Skeletal muscle satellite cell (primary cell): Measurements from ENCODE around the gene S100A12.
"Not testable (repeated sequence)": the region's sequence is repeated elsewhere in the genome, so short reads cannot be mapped to it uniquely, and the experiment has no call there.

Source experiments
- H3K27me3 ChIP-seq: 2 replicates; pipeline ENCODE4 v1.7.0; 2013; ENCODE audit warnings: low read length; ENCODE audit not compliant: control insufficient read depth, insufficient read depth
- H3K36me3 ChIP-seq: 2 replicates; pipeline ENCODE4 v1.7.0; 2013; ENCODE audit warnings: mild to moderate bottlenecking, control low read depth, low read length; ENCODE audit not compliant: insufficient read depth
- H3K4me1 ChIP-seq: 2 replicates; pipeline ENCODE4 v1.7.0; 2013; ENCODE audit warnings: low read length; ENCODE audit not compliant: control insufficient read depth, insufficient read depth
- H3K4me2 ChIP-seq: 2 replicates; pipeline ENCODE4 v1.7.0; 2013; ENCODE audit warnings: mild to moderate bottlenecking, low read length
- H3K4me3 ChIP-seq: 2 replicates; pipeline ENCODE4 v1.7.0; 2013; ENCODE audit warnings: low read length
- H3K9ac ChIP-seq: 2 replicates; pipeline ENCODE4 v1.7.0; 2013; ENCODE audit warnings: mild to moderate bottlenecking, low read depth, low read length, moderate library complexity
- H3K9me3 ChIP-seq: replicated peaks from 2 replicates; pipeline ENCODE4 v1.7.0; 2013; ENCODE audit warnings: mild to moderate bottlenecking, control low read depth, low read length

The S100A12 gene

DNA sequence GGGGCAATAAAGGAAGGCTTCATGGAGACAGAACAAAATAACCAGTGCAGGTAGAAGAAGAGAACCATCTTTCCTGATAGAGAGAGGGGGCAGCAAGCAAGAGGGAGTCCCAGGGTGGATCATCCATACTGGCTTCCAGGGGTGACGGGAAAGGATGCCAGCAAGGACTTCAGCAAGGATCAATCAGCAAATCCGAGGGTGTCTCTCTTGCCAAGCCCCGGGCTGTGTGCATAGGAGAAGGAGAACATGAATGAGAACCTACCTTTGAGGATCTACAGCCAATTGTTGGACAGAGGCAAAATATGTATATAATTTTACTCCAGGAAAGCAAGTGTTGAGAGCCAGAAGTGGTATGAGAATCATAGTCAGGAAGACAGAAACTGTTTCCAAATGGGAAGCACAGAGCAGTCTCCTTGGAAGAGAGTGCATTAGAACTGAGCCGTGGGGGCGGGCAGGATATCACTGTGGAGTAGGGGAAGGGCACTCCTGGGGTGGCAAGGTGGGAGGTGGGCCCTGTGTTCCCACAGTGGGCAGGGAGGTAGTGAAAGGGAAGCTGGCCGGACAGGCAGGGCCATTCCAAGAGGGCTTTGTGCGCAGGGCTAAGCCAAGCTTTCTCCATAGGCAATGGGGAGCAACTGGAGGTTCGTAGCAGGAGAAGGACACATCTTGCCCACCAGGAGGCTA, 18.9 kb downstream of the S100A12 start:
- Histone ChIP-seq H3K4me1 (no peaks in the 10 kb centered on the region), H3K4me2 (no peak overlapping the region), H3K27me3 (peaks cover 25% of the 10 kb centered on the region), H3K36me3 (no peaks in the 10 kb centered on the region), H3K9me3 (no peaks in the 10 kb centered on the region), H3K9ac (no peak overlapping the region), H3K4me3 (no peak overlapping the region)

DNA sequence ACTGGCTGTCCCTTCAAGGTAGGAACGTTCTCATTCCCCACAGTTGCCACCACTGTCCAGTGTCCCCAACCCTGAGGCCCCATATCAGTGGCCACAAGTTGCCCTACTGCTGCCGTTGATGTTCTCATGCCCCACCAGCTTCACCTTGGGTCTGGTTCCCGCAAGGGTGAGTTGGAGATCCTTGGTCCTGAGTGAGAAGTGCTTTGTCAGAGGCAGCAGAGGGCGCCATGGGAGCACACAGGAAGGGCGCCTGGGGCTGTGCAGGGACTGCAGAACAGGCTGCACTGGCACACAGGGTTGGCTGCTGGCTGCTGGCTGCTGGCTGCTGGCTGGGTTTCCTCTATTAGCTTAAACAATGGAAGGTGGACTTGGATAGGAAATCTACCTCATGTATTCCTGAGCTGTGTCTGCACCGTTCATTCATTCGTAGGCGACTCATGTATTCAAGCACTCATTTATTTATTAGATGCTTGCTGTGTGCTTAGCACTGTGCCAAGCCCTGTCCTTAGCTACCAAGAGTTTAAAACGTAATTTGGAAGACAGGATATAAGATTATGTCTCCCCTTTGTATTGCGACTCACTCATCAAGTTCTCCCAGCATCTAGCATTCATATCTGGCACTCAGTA, 19.9 kb downstream of the S100A12 start:
- no peaks in the 10 kb centered on the region for H3K9me3 ChIP-seq
- H3K4me1 ChIP-seq: no peaks in the 10 kb centered on the region
- H3K4me3 ChIP-seq: no peak overlapping the region
- H3K9ac ChIP-seq: no peak overlapping the region
- H3K27me3 ChIP-seq: peaks cover 27% of the 10 kb centered on the region
- H3K4me2 ChIP-seq: no peak overlapping the region
- H3K36me3 ChIP-seq: no peaks in the 10 kb centered on the region

DNA sequence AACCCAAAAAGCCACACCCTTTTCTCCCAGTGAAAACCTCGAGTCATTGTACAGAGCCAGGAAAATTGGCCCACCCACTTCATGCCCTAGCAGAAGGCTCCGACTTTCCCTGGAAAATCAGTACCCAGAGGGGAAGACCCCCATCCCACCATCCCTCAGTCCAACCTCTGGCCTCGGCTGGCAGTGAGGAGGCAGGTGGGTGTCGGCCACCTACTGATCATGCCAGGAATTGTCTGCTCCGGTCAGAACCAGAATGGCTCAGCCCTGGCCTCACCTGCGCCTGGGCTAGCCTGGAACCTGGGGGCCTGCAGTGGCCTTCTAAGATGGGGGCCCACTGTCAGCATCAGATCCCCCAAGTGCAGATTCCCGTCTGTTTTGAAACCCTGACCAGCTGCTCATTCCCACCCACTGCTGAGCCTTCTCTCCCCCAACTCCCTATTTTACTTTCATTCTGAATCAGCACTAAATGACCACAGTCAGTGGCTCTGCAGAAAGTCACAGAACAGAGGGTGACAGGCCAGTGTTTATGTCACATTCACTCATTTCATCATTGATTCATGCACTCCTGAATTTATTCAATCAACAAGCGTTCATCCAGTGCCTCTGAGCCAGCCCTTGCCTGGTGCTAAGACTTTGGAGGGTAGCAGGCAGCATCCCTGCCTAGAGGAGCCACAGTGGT, 20.8 kb downstream of the S100A12 start:
- Histone ChIP-seq H3K4me3 (no peak overlapping the region), H3K4me1 (no peaks in the 10 kb centered on the region), H3K9me3 (no peaks in the 10 kb centered on the region), H3K9ac (no peak overlapping the region), H3K27me3 (peaks cover 31% of the 10 kb centered on the region), H3K4me2 (no peak overlapping the region), H3K36me3 (no peaks in the 10 kb centered on the region)

DNA sequence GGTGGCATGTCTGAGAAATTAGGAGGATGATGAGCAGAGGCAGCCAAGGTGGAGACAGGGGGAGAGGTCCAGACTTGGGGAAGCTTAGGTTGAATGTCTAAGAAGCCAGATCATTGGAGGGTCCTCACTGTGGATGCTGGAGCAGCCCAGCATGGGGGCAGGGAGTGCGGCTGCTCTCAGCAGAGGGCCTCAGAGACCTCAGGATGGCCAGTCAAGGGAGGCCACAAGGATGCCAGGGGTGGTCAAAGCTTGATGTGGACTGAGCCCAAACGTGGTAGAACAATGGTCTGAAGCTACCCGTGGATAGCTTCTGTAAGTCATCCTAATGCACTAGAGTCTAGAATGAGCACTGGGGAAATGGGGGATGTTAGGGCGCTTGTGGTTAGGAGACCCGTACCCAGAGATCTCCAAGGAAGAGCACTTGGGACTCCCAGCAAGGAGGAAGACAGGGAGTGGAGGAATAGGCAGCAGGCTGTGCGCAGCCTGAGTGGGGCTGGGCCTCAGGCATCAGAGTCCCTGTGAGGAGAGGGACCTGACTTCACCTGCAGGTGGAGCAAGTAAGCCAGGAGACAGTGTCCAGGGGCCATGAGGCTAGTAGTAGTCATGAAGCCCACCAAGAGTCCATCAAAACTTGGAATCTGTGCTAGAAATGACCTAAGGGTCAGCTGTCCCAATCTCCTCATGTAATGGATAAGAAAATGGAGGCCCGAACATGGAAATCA, 22.0 kb downstream of the S100A12 start:
- Histone ChIP-seq H3K4me1 (no peaks in the 10 kb centered on the region), H3K9me3 (no peaks in the 10 kb centered on the region), H3K4me2 (no peak overlapping the region), H3K27me3 (peaks cover 38% of the 10 kb centered on the region), H3K9ac (no peak overlapping the region), H3K36me3 (no peaks in the 10 kb centered on the region), H3K4me3 (no peak overlapping the region)

DNA sequence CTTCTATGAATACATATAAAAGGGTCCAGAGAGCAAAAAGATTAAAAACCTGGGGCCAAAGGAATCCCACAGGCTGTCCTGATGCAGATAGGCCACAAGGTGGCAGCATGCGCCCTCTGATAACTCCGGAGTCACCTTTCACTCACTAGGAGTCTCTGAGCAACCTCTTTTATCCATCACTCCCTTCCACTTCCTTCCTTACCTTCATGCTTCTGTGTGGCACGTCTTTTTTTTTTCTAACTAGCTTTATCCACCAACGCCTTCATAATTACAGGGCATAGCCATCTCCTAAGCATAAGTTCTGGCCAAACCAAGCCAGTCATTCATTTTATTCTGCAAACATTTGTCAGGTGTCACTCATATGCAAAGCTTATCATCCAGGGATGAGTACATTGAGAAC, 22.9 kb downstream of the S100A12 start:
- Histone ChIP-seq H3K9ac (no peak overlapping the region), H3K4me1 (no peaks in the 10 kb centered on the region), H3K4me2 (no peak overlapping the region), H3K9me3 (no peaks in the 10 kb centered on the region), H3K36me3 (no peaks in the 10 kb centered on the region), H3K4me3 (no peak overlapping the region), H3K27me3 (peaks cover 47% of the 10 kb centered on the region)

DNA sequence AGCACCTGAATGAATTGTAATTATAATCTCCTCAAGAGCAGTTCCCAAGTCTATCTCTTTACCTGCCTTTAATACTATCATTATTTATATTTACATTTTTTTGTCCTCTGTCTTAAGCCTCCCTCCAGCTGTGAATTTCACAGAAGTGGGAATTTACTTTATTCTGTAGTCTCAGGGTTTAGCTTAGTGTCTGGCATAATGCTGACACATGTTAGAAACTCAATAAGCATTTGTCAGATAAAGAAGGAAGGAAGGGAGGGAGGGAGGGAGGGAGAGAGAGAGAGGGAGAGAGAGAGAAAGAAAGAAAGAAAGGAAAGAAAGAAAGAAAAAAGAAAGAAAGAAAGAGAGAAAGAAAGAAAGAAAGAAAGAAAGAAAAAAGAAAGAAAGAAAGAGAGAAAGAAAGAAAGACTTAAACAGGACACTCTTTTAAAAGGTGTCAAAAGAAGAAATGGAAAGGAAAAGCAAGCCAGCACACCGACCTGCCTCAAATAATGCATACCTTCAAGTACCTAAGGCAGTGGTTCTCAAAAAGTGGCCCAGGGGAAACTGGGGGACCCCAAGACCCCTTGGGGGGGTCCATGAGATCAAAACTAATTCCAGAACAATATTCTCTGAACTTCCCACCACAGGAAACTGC, 25.0 kb downstream of the S100A12 start:
- no peak overlapping the region for H3K4me2 ChIP-seq
- no peaks in the 10 kb centered on the region for H3K36me3 ChIP-seq
- H3K9ac ChIP-seq: no peak overlapping the region
- H3K4me1 ChIP-seq: no peaks in the 10 kb centered on the region
- H3K27me3 ChIP-seq: peaks cover 50% of the 10 kb centered on the region
- H3K9me3 ChIP-seq: no peaks in the 10 kb centered on the region
- H3K4me3 ChIP-seq: no peak overlapping the region

DNA sequence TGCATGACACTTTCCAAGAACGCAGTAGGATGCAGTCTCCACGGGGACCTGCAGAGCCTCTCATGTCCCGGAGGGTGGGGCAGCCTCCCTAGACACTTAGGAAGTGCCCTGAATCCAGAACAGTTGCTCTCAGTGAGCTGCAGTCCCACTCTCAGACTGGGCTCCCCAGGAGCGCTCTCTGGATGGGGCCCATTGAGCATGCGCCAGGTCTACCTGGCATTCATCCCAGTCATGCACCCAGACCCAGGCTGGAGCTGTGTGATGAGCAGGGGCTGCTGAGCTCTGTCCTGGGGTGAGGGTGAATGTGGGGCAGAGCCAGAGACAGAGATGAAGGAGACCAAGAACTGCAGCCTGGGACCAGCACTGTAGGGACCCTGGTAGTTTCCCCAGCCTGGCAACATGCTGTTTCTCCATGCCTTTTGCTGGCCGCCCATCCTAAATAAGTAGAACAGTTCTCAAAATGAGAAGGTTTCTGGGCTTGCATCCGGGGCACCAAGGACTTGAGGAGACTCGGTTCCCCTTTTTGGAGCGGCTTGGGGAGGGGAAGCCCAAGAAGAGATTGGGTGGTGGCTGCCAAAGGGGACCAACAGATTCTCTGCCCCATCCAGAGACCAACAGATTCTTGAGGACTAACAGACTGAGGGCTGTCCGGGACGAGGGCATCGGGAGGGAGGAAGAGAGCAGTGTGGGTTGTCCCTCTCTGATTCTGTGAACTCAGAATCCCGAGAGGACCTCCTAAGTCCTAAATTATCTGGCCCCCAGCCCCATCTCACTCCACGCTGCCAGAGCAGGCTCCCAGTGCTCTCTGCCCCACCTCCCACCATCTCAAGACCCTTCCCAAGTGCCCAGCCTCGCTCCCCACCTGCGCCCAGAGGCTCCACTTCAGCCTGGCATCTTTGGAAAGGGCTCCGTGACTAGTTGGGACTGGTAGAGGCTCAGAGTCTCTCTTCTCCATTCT, 25.8 kb downstream of the S100A12 start:
- Histone ChIP-seq H3K4me3 (no peak overlapping the region), H3K4me1 (no peaks in the 10 kb centered on the region), H3K4me2 (no peak overlapping the region), H3K9me3 (no peaks in the 10 kb centered on the region), H3K36me3 (no peaks in the 10 kb centered on the region), H3K9ac (no peak overlapping the region), H3K27me3 (peaks cover 55% of the 10 kb centered on the region)

DNA sequence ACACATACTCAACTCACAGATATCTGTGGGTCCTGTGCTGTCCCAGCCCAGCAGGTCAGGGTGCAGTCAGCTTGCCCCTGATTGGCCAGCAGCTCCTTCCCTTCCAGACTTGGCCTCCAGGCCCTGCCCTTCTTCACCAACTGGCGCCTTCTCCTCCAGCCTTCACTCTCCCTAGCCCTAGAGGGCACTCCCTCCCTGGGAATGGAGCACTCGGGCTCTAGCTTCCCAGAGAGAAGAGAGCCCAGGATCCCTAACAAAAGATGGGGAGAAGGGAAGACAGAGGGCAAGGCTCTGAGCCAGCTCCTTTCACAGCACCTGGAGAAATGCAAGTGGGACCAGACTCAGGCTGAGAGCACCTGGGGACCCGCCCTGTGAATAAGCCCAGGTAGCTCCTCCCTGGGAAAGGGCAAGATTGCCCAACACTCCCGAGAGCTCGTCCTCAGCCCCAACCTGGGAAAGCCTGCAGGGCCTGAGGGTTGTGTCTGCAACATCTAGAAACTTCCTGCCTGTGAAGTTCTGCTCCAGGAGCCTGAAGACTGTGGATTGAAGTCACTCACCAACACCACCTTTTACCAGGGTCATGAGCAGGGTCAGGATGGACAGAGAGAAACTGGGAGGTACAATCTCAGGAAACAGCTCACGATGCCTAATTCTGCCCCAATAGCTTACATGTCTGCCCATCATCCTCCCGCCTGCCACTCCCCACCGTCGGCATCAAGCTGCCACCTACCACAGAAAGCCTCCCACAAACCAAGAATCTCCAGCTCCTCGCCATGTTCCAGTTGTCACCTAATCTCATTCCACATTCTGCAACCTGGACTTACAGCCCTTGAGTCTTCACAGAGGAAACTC, 26.7 kb downstream of the S100A12 start, which contains the start of gene PGLYRP4:
Gene PGLYRP4 (minus strand): TSS at position 331 of the 852 bp plus-strand sequence. CDS start 909 bp downstream, outside the sequence.
- Histone ChIP-seq H3K27me3 (peaks cover 58% of the 10 kb centered on the region), H3K4me2 (no peak within 1 kb of the TSS), H3K4me1 (no peaks in the 10 kb centered on the region), H3K36me3 (no peaks in the 10 kb centered on the region), H3K9ac (no peak within 1 kb of the TSS), H3K4me3 (no peak within 1 kb of the TSS), H3K9me3 (no peaks in the 10 kb centered on the region)

DNA sequence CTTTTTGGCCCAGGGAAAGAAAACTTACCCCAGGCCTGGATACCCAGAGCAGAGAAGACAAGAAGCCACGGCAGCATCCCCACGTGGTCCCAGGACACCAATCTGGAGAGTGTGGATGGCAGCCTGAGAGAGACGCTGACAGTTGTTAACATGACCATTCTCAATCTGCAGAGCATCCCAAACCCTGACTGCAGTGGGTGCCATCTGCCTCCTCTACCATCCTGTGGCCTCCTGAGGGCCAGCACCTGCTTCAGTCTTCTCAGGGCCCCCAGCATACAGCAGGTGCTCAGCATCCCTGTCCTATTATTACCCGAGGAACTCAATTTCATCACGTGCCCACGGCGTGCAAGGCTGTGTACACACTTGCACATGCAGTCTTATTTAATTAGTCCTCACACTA, 27.6 kb downstream of the S100A12 start:
- Histone ChIP-seq H3K4me3 (no peak overlapping the region), H3K9ac (no peak overlapping the region), H3K27me3 (peaks cover 61% of the 10 kb centered on the region), H3K4me1 (no peaks in the 10 kb centered on the region), H3K9me3 (no peaks in the 10 kb centered on the region), H3K4me2 (no peak overlapping the region), H3K36me3 (no peaks in the 10 kb centered on the region)

DNA sequence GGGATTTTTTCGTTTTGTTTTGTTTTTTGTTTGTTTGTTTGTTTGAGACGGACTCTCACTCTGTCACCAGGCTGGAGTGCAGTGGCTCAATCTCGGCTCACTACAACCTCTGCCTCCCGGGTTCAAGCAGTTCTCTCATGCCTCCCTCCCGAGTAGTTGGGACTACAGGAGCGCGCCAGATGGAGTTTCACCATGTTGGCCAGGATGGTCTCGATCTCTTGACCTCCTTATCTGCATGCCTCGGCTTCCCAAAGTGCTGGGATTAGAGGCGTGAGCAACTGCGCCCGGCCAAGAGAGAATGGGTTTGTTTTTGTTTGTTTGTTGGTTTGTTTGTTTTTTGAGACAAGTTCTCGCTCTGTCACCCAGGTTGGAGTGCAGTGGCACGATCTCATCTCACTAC, 28.4 kb downstream of the S100A12 start:
- not testable (repeated sequence) for H3K4me2 ChIP-seq, H3K9ac ChIP-seq, H3K9me3 ChIP-seq, H3K4me3 ChIP-seq, H3K4me1 ChIP-seq, H3K36me3 ChIP-seq
- peaks cover 67% of the 10 kb centered on the region for H3K27me3 ChIP-seq
